Fibroblast of skin of right biceps (primary cell): ENCODE measurements around the gene LAMB1.
A peak's percentile ranks its signal among the peaks of the same experiment; 100 is the strongest.
"Not testable (repeated sequence)": the region's sequence is repeated elsewhere in the genome, so short reads cannot be mapped to it uniquely, and the experiment has no call there.

ENCODE experiments used
- DNase-seq: peaks from one replicate; pipeline ENCODE4 v3.0.0-alpha.2; 2013

The LAMB1 gene

DNA sequence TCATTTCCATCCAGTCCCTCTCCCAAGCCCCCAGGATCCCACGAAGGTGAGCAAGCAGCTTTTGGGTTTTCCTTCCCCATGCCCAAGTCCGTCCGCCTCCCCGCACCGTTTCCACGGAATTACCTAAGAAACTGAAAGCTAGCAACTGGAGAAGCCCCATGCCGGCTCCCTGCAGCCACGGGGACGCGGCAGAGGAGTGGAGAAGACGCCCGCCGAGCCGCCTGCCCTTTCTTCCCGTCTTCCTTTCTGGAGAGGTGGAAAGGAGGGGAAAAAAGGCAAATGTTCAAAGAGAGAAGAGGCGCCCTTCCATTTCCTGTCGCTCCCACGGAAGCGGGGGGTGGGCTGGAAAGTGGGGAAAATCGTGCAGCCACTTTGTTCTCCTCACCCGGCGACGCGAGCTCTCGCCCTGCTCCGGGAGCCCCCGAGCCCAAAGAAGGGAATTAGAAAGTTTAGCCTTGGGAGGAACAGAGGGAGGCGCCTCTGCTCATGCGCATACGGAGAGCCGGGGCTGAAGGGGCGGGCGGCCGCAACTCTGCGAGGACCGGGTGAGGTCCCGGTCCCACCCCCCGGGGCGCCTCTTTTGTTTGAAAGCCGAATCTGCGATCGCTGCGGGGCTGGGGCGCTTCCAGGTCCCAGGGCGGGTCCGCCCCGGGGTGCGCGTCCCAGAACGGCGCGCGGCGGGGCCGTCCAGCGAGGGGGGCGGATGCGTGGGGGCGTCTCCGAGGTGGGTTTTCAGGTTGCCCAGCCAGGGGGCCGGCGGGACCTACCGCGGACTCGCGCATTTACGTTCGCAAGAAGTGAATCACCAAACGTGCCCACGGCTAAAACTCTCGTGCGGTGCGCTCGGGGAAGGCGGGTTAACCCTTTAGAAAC, at the start of gene LAMB1:
TSS of gene LAMB1 (minus strand) at position 436 of the 873 bp plus-strand sequence. CDS start at position 160, 276 bp downstream.
- DNase-seq, result peak; percentile 86

DNA sequence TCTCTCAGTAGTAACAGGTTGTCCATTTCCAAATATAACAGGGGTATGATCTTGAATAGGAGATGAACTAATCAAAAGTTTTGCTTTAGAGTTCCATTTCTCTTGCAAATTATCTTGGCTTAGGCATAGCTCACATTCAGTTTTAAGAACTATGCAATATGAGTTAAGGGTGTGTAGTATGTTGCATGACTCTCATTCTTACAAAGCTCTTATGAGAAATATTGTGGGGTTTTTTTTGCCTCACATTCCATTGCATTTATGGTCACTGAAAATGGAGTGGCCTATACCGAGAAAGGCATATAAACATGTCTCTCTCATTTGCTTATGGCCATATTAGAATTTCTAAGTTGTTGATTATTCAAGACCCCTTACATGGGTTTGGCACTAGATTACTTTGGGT, 48.5 kb upstream of the LAMB1 start:
- DNase-seq, result peak; percentile 39

DNA sequence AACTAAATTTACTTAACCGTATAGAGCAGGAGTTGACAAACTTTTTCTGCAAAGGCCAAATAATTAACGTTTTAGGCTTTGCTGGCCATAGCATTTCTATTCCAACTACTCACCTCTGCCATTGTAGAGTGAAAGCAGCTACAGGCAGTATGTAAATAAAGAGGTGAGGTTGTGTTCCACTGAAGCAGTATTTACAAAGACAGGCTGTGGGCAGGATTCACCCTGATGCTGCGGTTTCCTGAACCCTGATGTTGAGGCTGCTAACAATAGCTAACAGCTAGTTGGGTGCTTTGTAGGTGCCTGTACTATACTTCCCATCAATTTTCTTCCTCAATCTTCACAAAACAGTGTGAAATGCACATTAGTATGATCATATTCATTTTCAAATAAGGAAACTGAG, 47.0 kb upstream of the LAMB1 start:
- no peak for DNase-seq

DNA sequence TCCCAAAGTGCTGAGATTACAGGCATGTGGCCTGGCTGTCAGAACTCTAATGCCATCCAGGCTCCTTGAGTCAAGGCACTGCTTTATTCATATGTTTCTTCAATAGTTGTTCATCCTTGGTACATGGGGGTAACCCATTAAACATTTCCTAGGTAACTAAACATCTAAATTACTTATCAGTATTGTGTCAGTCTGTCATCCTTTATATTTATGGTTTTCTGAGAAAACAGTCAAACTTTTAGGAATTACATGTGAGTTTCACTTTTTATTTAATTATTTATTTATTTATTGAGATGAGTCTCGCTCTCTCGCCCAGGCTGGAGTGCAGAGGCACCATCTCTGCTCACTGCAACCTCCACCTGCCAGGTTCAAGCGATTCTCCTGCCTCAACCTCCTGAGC, 45.5 kb upstream of the LAMB1 start:
- no peak for DNase-seq

- DNase-seq, result no peak
These were observed 44.1 kb upstream of the LAMB1 start for GRCh38 chr7:108046952-108047506.

GRCh38 chr7:108045669-108046068, 42.7 kb upstream of the LAMB1 start:
- peak; percentile 60 for DNase-seq

DNA sequence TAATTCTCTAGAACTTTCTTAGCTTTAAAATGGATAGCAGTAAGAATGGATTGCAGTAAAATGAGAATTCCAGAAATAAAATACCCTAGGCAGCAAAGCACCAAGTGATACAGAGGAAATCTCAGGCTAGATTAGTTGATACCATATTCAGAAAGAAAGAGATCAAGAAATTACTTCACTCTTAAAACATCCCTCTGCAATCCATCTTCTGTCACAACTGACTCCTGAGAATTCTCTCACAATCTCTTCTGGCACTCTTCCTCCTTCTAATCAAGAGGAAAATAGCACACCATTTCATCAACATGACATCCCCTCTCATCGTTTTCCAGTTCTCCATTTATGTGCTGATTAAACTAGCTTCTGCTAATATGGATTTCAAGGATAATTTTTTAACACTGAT, 42.2 kb upstream of the LAMB1 start:
- DNase-seq, result peak; percentile 85

DNA sequence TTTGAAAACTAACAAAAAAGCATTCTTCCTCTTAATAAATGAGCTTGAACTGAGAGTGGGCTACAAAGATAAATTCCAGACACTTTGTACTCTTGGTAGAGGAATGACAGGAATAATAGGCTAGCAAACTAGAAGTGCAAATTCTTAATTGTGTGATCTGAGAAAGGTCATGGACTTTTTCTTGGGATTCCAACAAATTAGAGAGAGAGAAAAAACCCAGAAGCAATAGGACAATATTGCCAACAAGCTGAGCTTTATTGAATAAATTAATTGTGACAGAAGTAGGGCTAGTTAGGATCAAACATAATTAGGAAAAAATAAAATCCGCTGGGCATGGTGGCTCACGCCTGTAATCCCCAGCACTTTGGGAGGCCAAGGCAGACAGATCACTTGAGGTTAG, 41.4 kb upstream of the LAMB1 start:
- DNase-seq, result no peak

DNA sequence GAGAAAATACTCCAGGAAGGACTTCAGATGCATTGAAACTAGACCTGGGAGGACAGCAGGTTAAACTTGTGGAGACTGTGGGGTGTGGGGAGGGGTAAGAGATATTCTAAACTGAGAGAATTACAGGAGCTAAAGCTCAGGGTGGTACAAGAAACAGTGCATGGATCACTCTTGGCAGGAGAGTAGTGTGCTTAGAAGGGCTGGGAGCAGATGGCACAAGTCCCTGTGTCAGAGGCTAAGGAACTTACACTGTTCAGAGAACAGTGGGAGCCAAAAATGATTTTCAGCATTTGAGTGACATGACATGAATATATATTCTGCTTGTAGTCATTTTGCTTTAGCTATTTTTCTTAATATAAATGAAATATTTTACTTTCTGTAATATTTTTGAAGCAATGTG, 36.0 kb upstream of the LAMB1 start:
- DNase-seq, result no peak

- DNase-seq, result no peak
These were observed 34.8 kb upstream of the LAMB1 start for GRCh38 chr7:108037741-108038140.

GRCh38 chr7:108037140-108037539, 34.2 kb upstream of the LAMB1 start:
- DNase-seq, result no peak

GRCh38 chr7:108034586-108034985, 31.6 kb upstream of the LAMB1 start:
- no peak for DNase-seq

DNA sequence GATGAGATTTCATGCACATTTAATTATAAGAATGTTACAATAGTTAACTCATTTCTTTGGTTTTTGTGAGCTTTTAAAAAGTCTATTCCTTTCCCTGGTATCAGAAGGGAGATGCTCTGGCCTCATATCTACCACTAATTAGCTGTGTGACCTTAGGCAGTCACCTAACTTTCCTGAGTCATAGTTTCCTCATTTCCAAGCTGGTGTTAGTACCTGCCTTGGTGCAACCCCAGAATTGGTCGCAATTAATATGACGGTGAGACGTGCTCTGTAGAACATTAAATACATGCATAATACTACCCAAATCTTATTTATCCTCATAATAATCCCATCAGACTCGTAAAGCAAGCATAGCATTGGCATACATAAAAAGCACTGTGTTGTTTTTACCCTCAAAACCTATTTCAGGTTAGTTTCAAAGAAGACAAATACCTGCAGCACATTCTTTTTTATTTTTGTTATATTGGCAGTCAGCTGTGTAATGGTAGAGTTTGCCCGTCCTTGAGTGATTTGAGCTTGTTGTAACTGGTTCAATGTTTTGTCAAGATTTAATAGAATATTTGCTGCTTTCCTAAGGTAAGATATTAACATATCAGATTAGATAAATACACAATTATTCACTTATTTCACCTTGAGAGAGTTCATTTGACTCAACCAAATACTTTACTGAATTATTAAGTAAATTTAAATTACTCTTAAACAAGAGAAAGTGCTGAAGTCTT, 31.0 kb upstream of the LAMB1 start:
- no peak for DNase-seq

- DNase-seq, result not testable (repeated sequence)
These were observed 30.3 kb upstream of the LAMB1 start for GRCh38 chr7:108033309-108033708.

DNA sequence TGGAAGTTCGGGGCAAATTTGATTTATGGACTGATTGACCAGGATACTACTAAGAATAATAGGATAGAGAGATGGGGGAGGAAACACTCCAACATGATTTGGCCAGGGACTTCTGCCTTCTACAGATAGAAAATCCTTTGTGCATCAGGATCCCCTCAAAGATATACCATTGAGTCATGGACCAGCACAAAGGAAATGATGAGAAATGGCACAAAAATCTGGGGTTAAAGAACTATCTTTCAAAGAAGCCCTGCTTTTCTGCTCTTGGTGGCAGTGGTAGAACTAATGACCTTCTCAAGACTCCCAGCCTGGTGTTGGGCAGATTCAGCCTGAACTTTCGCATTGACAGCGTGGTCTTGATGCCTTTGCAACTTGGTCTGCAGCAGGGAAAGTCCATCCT, 27.6 kb upstream of the LAMB1 start:
- DNase-seq, result peak; percentile 84

- DNase-seq, result no peak
These were observed 26.1 kb upstream of the LAMB1 start for GRCh38 chr7:108029034-108029433.

DNA sequence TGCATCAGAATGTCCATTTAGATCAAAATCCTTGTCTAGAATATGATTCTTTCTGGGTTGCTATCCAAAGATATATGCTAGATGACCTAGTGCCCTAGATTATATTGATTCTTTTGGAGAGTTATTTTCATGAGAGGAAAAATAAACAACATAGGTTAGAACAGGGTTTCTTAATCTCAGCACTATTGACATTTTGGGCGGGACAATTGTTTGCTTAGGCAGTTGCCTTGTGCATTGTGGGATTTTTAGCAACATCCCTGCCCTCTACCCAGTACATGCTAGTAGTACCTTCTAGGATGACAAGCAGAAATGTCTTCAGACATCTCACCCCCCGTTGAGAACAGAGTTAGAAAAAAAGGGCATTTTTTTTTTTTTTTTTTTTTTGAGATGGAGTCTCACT, 25.1 kb upstream of the LAMB1 start:
- DNase-seq, result no peak

DNA sequence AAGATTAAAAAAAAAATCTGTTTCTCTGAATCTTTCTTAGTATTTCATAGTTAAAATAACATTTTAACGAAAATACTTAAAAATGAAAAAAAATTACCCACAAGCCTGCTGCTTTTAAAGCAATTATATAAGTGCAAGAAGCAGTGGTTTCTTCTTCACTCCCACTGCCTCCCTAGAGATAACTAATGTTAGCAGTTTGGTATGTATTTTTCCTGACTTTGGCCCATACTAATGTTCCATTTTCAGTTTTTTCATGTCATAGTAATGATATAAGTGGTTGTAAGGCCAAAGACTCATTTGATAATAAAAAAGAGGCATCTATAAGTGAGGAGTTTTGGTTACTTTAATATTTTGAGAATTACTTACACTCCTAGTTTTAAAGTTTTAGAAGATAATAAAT, 24.3 kb upstream of the LAMB1 start:
- DNase-seq, result no peak

GRCh38 chr7:108026647-108027046, 23.7 kb upstream of the LAMB1 start:
- DNase-seq, result peak; percentile 31

DNA sequence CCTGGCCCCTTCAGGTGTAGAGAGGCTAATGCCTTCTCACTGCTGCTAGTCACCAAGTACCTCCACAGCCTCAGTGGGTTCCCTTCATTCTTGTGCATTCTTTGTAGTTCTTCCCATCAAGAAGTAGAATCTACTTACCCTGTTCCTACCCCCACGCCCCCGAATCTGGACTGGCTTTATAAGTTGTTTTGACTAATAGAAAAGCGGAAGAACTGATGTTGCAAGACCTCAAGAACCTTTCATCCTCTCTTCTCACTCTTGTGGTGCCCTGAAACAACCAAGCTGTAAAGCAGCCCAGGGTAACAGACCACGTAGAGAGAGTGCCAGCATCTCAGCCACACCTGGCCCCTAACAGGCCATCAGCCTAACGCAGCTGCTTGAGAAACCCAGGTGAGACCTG, 23.2 kb upstream of the LAMB1 start:
- no peak for DNase-seq

DNA sequence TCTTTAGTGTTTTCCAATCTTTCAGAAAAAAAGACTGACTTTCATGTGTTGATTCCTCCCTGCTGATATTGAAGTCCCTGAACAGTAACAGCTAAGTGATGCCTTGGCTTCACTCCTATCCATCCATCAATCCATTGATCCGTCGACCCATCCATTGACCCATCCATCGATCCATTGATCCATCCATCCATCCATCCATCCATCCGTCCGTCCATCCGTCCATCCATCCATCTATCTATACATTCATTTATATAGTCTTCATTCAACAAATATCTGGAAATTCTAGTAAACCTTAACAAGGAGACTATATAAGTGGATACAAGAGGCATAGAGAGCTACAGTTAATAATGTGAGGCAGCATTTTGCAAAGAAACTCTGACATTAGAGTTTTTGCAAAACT, 21.6 kb upstream of the LAMB1 start:
- no peak for DNase-seq

GRCh38 chr7:108020585-108020984, 17.6 kb upstream of the LAMB1 start:
- no peak for DNase-seq

GRCh38 chr7:108018668-108019067, 15.7 kb upstream of the LAMB1 start:
- DNase-seq, result no peak

DNA sequence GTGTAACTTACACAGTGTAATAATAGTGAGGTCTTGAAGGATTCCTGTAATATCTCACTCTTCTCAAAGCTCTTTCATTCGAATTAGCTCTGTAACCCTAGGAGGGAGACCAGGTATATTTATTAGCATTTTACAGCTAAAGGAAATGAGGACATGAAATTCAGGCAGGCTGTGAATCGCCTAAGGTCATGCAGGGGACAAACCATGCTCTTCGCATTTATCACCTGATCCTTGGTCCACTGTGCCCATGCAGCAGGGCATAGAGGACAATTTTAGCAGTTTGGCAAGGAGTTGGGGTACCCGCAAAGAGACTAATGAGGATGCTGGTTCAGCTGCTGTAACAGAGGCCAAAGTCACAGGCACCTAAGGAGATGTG, 14.8 kb upstream of the LAMB1 start:
- DNase-seq, result no peak
